GM12874 (cell line): Measurements from ENCODE around the gene COLGALT1.
A peak's percentile ranks its signal among the peaks of the same experiment; 100 is the strongest.

Source experiments
- CTCF ChIP-seq: IDR thresholded peaks from 2 replicates; pipeline ENCODE4 v1.5.1; 2011; ENCODE audit warnings: low read depth, mild to moderate bottlenecking, control low read depth, low read length, moderate library complexity; ENCODE audit not compliant: insufficient read depth

COLGALT1 gene

GRCh38 chr19:17539238-17540117 lies 16.0 kb upstream of the COLGALT1 start:
- peak; percentile 16; the same call in 1 of the 2 replicates for TF ChIP-seq CTCF

- TF ChIP-seq CTCF: no peak
These were observed 15.3 kb upstream of the COLGALT1 start for GRCh38 chr19:17540174-17540573.

GRCh38 chr19:17541184-17541759 lies 14.2 kb upstream of the COLGALT1 start:
- TF ChIP-seq CTCF: no peak

- TF ChIP-seq CTCF: no peak
These were observed 13.4 kb upstream of the COLGALT1 start for GRCh38 chr19:17542042-17542441.

- TF ChIP-seq CTCF: no peak
These were observed 12.5 kb upstream of the COLGALT1 start for GRCh38 chr19:17542793-17543582.

- no peak for TF ChIP-seq CTCF
These were observed 11.5 kb upstream of the COLGALT1 start for GRCh38 chr19:17543986-17544385.

- no peak for TF ChIP-seq CTCF
These were observed 11.0 kb upstream of the COLGALT1 start for GRCh38 chr19:17544418-17544817.
